ENCODE data around the gene DDX19B. TPM values are rescaled to one million over a fixed set of nuclear protein-coding genes. Genes with fewer than 3 reads are reported as not detected.
"Not testable (repeated sequence)": the region's sequence is repeated elsewhere in the genome, so short reads cannot be mapped to it uniquely, and the experiment has no call there.

The DDX19B gene
- total RNA-seq, 2 donors from 2014 or later, result 18.8 to 20.2 TPM

DNA sequence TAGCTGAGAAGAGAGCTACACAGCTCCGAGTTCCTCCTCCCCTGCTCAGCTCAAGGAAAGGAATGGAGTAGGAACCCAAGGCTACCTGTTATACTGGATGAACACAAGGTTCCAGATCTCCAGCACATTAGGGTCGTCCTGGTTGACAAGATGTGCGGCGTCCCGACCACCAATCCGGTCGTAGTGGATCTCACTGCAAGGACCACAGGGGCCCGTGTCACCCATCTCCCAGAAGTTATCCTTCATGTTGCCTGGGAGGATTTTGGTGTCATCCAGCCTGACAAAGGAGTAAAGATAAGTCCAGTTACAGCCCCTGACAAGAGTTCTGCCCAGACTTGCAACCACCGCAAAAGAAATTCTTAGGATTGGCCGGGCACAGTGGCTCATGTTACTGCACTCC lies 27.3 kb upstream of the DDX19B start:
- intact Hi-C loops (cut with DNase I), result no loop called here
- DNase-seq (ENCODE audit: low spot score), result no peak

DNA sequence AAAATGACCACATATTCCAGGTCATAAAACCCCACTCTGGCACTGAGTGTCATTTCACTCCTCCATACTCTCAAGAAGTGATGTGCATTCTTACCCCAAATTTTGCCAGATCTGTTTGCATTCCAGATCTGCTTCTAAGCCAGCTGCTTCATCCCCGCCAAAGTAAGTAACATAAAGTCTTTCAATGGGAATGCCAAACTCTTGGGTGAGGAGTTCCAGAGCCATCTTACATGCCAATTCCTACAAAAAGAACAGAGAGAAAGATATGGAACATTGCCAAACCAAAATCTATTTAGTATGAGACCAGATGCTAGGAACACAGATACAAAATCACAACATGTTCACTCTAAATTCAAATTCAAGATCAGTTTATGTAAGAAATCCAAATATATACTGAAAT lies 22.6 kb upstream of the DDX19B start:
- no peak for DNase-seq (ENCODE audit: low spot score)
- intact Hi-C loops (cut with DNase I), result no loop called here

GRCh38 chr16:70287304-70287971 lies 11.5 kb upstream of the DDX19B start:
- intact Hi-C loops (cut with DNase I); DNase-seq (ENCODE audit: low spot score): not testable (repeated sequence)

- peak; percentile 98 for DNase-seq (ENCODE audit: low spot score)
- intact Hi-C loops (cut with DNase I), result no loop called here
Measured at GRCh38 chr16:70289229-70290094, 9.5 kb upstream of the DDX19B start, which contains the start of gene AARS1. Gene AARS1, minus strand, starts transcription at chr16:70289506. Its CDS starts 6,743 bp downstream, at chr16:70282763.

DNA sequence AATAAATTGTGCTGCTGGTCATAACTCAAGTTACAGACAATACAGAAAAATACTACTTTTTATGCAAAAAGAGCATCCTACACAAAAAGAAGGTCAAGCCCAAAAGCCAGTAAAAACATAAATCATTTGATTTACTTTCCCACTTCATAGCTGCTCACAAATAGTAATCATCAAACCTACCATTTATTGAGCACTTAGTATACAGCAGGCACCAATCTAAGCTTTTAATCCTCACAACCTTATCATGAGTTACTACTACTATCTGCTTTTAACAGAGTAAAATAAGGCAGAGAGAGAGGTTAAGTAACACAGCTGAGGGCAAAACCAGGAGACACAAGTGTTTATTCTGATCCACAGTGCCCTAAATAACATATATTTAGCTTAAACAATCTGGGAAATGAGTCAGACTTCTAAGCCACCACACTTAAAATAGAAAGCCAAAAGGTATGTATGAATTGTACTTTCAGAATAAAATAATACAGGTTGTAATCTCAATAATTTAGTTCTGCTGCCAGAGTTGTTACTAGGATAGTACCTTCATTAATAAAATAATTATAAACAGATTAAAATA lies 8.0 kb upstream of the DDX19B start:
- intact Hi-C loops (cut with DNase I), result no loop called here
- no peak for DNase-seq (ENCODE audit: low spot score)

GRCh38 chr16:70292148-70292547 lies 6.8 kb upstream of the DDX19B start:
- DNase-seq (ENCODE audit: low spot score), result peak; percentile 62
- intact Hi-C loops (cut with DNase I), result not testable (repeated sequence)

DNA sequence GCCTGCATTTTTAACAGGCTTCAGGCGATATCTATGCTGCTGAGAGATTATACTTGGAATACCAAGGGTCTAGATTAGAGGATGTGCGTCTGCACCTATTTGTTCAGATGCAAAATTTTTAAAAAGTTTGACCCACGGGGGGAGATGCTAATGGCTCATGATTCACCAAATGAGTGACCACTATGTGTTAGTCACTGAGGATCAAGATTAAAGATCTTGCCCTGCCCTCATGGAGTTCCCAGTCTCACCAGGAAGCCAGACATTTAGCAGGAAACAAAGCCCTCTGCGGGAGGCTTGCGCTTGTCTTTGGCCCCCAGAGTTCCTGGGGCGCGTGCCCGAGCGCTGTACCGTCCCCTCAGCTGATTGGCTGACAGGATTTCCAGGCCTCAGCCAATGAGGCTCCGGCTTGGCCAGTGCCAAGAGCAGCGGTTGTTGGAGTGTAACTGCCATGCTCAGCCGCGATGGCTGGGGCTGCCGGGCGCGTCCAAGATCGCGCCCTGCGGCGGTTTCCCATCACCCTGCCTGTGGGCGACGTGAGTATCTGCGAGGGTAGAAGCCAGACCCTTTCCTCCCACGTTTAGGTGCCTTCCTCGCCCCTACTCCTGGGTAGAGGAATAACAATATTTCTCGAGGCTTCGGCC lies 4.5 kb upstream of the DDX19B start:
- intact Hi-C loops (cut with DNase I), result no loop called here
- DNase-seq (ENCODE audit: low spot score), result no peak

DNA sequence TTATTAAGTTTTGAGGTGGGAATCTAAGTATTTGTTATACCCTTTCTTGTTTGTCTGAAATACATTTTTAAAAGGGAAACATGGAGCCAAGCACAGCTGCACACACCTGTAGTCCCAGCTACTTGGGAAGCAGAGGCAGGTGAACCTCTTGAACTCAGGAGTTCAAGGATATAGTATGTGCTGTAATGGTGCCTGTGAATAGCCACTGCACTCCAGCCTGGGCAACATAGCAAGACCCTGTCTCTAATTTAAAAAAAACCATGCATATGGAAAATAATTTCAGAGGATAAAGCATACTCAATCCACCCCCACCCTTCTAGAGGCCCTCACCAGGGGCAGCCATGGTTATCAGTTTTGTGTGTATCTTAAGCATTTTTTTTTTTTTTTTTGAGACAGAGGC lies 3.4 kb upstream of the DDX19B start:
- intact Hi-C loops (cut with DNase I), result no loop called here
- no peak for DNase-seq (ENCODE audit: low spot score)

DNA sequence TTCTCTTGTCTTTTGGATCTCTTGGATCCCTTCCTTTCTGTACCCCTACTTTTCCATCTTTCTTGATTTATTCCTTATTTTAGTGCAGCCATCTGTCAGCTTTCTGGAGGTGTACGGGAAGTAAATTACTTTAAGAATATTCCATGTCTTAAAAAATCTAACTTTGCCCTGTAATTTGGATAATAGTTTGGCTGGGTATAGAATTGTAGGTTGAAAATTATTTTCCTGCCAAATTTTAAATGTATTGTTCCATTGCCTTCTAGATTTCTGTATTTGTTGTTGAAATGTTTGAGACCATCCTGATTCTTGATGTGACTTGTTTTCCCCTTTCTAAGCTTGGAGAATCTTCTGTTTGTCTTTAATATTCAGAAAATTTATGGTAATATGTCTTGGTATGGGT lies 2.1 kb downstream of the DDX19B start:
- DNase-seq (ENCODE audit: low spot score), result no peak
- intact Hi-C loops (cut with DNase I), result no loop called here

DNA sequence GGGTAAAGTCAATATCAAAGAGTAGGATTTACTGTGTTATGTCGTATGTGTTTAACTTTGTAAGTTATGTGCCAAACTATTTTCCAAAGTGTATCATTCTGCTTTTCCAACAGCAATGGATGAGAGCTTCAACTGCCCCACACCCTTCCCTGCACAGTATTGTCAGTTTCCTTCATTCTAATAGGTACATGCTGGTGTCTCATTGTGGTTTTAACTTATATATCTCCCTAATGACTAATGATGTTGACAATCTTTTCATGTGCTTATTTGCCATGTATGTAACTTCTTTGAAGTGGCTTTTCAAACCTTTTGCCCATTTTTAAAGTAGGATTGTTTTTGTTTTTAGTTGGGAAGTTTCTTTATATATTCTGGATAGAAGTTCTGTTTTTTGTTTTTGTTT lies 3.8 kb downstream of the DDX19B start:
- intact Hi-C loops (cut with DNase I), result no loop called here

GRCh38 chr16:70304892-70305448 lies 6.0 kb downstream of the DDX19B start:
- intact Hi-C loops (cut with DNase I), result no loop called here
- DNase-seq (ENCODE audit: low spot score), result no peak

More for the DNA sequence above, 3.8 kb downstream of the DDX19B start:
- DNase-seq (ENCODE audit: low spot score), result no peak

- no peak for DNase-seq (ENCODE audit: low spot score)
- intact Hi-C loops (cut with DNase I), result no loop called here
Measured at GRCh38 chr16:70306880-70307279, 7.9 kb downstream of the DDX19B start.

- DNase-seq (ENCODE audit: low spot score); intact Hi-C loops (cut with DNase I): not testable (repeated sequence)
Measured at GRCh38 chr16:70307726-70308125, 8.7 kb downstream of the DDX19B start.

GRCh38 chr16:70320121-70320520 lies 21.1 kb downstream of the DDX19B start:
- intact Hi-C loops (cut with DNase I), result no loop called here
- no peak for DNase-seq (ENCODE audit: low spot score)

DNA sequence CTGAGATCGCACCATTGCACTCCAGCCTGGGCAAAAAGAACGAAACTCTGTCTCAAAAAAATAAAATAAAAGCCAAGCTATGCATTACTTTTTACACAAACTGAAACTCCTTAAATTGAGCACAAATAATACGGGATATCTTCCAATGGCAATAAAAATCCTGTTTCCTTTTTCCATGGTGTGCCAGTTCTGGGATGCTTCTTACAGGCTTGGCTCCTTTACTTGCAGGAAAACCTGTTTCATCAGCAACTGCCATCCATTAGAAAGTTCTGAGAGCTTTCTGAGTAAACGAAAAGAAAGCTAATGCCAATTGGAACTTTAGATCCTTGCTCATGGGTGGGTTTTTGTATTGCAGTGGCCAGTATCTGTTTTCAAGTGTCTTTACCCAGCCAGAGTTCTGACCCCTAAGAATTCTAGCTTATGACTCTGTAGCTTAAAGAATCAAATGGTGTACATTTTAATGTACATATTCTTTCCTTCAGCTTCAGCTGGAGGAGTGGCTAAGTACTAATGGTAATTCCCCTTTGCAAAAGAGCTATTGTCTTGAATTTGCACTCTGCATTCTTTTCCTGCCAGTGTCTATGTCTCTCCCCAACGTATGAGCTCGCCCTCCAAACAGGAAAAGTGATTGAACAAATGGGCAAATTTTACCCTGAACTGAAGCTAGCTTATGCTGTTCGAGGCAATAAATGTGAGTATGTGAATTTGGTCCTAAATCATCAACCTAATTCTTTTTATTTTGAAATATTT lies 26.2 kb downstream of the DDX19B start:
- no peak for DNase-seq (ENCODE audit: low spot score)
- intact Hi-C loops (cut with DNase I), result no loop called here

- intact Hi-C loops (cut with DNase I), result no loop called here
- no peak for DNase-seq (ENCODE audit: low spot score)
Measured at GRCh38 chr16:70331091-70331490, 32.1 kb downstream of the DDX19B start.

DNA sequence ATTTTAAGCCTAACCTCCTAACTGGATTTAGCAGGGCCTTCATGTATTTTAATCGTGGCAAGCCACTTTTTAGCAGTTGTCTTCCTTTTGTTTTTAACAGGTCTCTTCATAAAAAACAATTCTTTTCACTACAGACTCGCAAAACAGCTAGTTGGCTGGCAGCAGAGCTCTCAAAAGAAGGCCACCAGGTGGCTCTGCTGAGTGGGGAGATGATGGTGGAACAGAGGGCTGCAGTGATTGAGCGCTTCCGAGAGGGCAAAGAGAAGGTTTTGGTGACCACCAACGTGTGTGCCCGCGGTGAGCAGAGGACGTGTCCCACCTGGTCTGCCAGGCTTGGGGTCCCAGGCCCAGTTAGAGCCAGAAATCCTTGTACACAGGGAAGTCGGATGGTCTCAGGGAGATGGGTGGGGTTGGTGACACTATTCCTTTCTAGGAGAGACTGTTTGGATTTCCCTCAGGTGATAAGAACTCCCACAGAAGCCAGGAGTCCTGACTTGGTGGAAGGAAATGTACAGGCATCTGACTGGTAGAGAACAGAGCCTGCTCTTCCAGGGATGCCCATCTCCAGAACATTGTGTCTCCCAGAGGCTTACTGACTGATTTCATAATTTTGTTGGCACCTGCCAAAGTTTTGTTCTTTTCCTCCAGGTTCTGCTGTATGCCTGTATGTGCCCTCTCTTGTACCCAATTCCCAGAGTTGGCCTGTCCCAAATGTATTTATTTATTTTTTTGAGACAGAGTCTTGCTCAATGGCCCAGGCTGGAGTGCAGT lies 32.8 kb downstream of the DDX19B start:
- intact Hi-C loops (cut with DNase I), result no loop called here
- DNase-seq (ENCODE audit: low spot score), result no peak

DNA sequence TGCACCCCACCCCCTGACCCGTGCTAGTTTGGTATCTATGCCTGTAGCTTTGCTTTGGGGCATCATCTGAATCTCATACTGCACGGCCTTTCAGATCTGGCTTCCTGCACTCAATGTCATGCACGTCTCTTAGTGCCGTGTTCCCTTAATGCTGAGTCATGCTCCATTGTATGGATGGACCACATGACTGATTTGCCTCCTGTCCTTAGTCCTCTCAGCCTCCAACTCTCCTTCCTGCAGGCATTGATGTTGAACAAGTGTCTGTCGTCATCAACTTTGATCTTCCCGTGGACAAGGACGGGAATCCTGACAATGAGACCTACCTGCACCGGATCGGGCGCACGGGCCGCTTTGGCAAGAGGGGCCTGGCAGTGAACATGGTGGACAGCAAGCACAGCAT lies 33.7 kb downstream of the DDX19B start:
- intact Hi-C loops (cut with DNase I); DNase-seq (ENCODE audit: low spot score): not testable (repeated sequence)
